ENCODE measurements around the gene EFNA5. TPM values are rescaled to one million over a fixed set of nuclear protein-coding genes. Genes with fewer than 3 reads are reported as not detected.

The EFNA5 gene
- total and polyA plus RNA-seq, 10 of the 15 experiments (the other 5 are each of a cell fraction or from before 2014, with no cell fraction given) = 0.19 to 12.6 (median 3.9) TPM

- TF ChIP-seq TCF12 (IDR thresholded peaks at IDR 0.05; ENCODE audit: low read depth, low read length) = 0 out of 2 replicates have a peak, but pooled peaks have one; percentile 25
- TF ChIP-seq MEF2B (IDR thresholded peaks at IDR 0.05; ENCODE audit: partially characterized antibody, poor library complexity, severe bottlenecking) = peak; percentile 51
- TF ChIP-seq ZBTB11 (CRISPR knock-in tag; IDR thresholded peaks at IDR 0.05) = no peak
- no peak for TF ChIP-seq KLF5 (IDR thresholded peaks at IDR 0.05; ENCODE audit: partially characterized antibody)
- TF ChIP-seq MLLT1 (IDR thresholded peaks at IDR 0.05) = no peak
- TF ChIP-seq NR2C1 (IDR thresholded peaks at IDR 0.05) = no peak
- TF ChIP-seq BCL11A (IDR thresholded peaks at IDR 0.05; ENCODE audit: low read depth, low read length) = no peak
- TF ChIP-seq EED (IDR thresholded peaks at IDR 0.05; ENCODE audit: low read depth) = no peak
- TF ChIP-seq FOXM1 (IDR thresholded peaks at IDR 0.05; ENCODE audit: low read depth, low read length) = peak; percentile 51; the same call in 1 of the 2 replicates
- TF ChIP-seq ATF7 (IDR thresholded peaks at IDR 0.05; ENCODE audit: low read depth) = no peak
- TF ChIP-seq NR2F1 (conservative IDR thresholded peaks at IDR 0.05) = no peak
- TF ChIP-seq IKZF2 (IDR thresholded peaks at IDR 0.05) = peak in 1 of 2 experiments; percentile 48; a peak in 2 of 4 replicates
These were observed 214.4 kb downstream of the EFNA5 start (continued) for GRCh38 chr5:107456281-107456715.
